Testis (tissue), 2 donors: ENCODE measurements around the gene GPR180.

ENCODE experiments used
- POLR2A ChIP-seq: fragments of 450-650 bp; IDR thresholded peaks from one replicate; pipeline ENCODE4 v1.6.1; 2017; ENCODE audit warnings: antibody characterized with exemption, mild to moderate bottlenecking, moderate library complexity
- TF ChIP-seq, protein P1 (sequence below), 3 experiments: fragments of 450-650 bp in 2 of 3; fragments of 200-600 bp in 1 of 3; sonication (generic) in 1 of 3; IDR thresholded peaks; one replicate each; pipeline ENCODE4 v1.5.1; 2016 to 2019; ENCODE audit warnings: antibody characterized with exemption in 3 of 3, mild to moderate bottlenecking in 2 of 3, moderate library complexity in 1 of 3

- no peak for TF ChIP-seq POLR2A
- TF ChIP-seq, protein P1, sequence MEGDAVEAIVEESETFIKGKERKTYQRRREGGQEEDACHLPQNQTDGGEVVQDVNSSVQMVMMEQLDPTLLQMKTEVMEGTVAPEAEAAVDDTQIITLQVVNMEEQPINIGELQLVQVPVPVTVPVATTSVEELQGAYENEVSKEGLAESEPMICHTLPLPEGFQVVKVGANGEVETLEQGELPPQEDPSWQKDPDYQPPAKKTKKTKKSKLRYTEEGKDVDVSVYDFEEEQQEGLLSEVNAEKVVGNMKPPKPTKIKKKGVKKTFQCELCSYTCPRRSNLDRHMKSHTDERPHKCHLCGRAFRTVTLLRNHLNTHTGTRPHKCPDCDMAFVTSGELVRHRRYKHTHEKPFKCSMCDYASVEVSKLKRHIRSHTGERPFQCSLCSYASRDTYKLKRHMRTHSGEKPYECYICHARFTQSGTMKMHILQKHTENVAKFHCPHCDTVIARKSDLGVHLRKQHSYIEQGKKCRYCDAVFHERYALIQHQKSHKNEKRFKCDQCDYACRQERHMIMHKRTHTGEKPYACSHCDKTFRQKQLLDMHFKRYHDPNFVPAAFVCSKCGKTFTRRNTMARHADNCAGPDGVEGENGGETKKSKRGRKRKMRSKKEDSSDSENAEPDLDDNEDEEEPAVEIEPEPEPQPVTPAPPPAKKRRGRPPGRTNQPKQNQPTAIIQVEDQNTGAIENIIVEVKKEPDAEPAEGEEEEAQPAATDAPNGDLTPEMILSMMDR (IDR thresholded peaks at IDR 0.05), result no peak
These were observed 30.7 kb downstream of the GPR180 start for GRCh38 chr13:94632226-94632980.
